Suppressor macrophage (primary cell): ENCODE results near the gene RADX.

Experiments used
- DNase-seq, 4 experiments: peaks; one replicate each; pipeline ENCODE4 v3.0.0-alpha.2; 2020 to 2022

RADX gene

GRCh38 chrX:106692425-106693065, 80.8 kb downstream of the RADX start:
- DNase-seq, result no peak

- DNase-seq, result no peak
These were observed 84.7 kb downstream of the RADX start for GRCh38 chrX:106696502-106696901.

GRCh38 chrX:106698693-106699092, 86.9 kb downstream of the RADX start:
- peak in 2 of 4 experiments; percentile 3 for DNase-seq

GRCh38 chrX:106702636-106703035, 90.9 kb downstream of the RADX start:
- DNase-seq, result no peak

- DNase-seq, result no peak
These were observed 94.7 kb downstream of the RADX start for GRCh38 chrX:106706466-106706865.

GRCh38 chrX:106707771-106708454, 96.1 kb downstream of the RADX start:
- DNase-seq, result peak; percentile 17 to 67 (median 38)

- DNase-seq, result no peak
These were observed 99.0 kb downstream of the RADX start for GRCh38 chrX:106710771-106711170.

GRCh38 chrX:106711375-106711774, 99.6 kb downstream of the RADX start:
- no peak for DNase-seq

- DNase-seq, result no peak
These were observed 104.2 kb downstream of the RADX start for GRCh38 chrX:106716004-106716403.

GRCh38 chrX:106716463-106716862, 104.7 kb downstream of the RADX start:
- DNase-seq, result no peak

GRCh38 chrX:106718709-106719108, 106.9 kb downstream of the RADX start:
- no peak for DNase-seq

- DNase-seq, result no peak
These were observed 114.2 kb downstream of the RADX start for GRCh38 chrX:106725931-106726330.

- peak in 3 of 4 experiments; percentile 7 to 32 (median 13) for DNase-seq
These were observed 115.0 kb downstream of the RADX start, which contains the start of gene RNF128 for GRCh38 chrX:106726485-106727437. Gene RNF128, plus strand, starts transcription at chrX:106726701. Its CDS starts 213 bp downstream, at chrX:106726914.

- DNase-seq, result no peak
These were observed 116.6 kb downstream of the RADX start for GRCh38 chrX:106728337-106728736.
